Measurements from ENCODE around the gene TRMT6. TPM values are rescaled to one million over a fixed set of nuclear protein-coding genes. Genes with fewer than 3 reads are reported as not detected.

TRMT6 gene
- polyA plus RNA-seq, 2 of the 4 experiments (the other 2 are of a cell fraction) = 37.4 to 43.1 TPM

GRCh38 chr20:5991623-5992441, 41.5 kb upstream of the TRMT6 start:
- ChIA-PET CTCF (interaction anchor here (0.8 to 1.1 kb wide), 4 partner anchors 52 to 462 kb away, joined by 3 to 4 read pairs (median 4); no protein-coding TSS in a partner anchor), POLR2A (interaction anchor here (0.6 to 0.9 kb wide), 2 partner anchors 16 to 44 kb away, joined by 3 read pairs; no protein-coding TSS in a partner anchor)
- Histone ChIP-seq H3K4me2 (peak overlapping the region; percentile 3; the same call in 1 of the 3 replicates), H3K27ac (no peak overlapping the region), H3K4me3 (no peak overlapping the region), H3K4me1 (peaks cover 17% of the 10 kb centered on the region), H3K9me3 (no peaks in the 10 kb centered on the region)
- 55% methylated on average over 2 of the region's 2 CpGs for WGBS (ENCODE audit: missing lambda C conversion rate)
- TF ChIP-seq PHF8 (IDR thresholded peaks at IDR 0.05; ENCODE audit: borderline replicate concordance, low read depth) = no peak
- TF ChIP-seq HDAC2 (IDR thresholded peaks at IDR 0.05) = no peak
- TF ChIP-seq ZNF302 (CRISPR knock-in tag; IDR thresholded peaks at IDR 0.05) = no peak
- no peak for TF ChIP-seq EHMT2 (IDR thresholded peaks at IDR 0.05; ENCODE audit: low read depth)
- TF ChIP-seq JUNB (IDR thresholded peaks at IDR 0.05) = no peak
- TF ChIP-seq EHF (CRISPR knock-in tag; IDR thresholded peaks at IDR 0.05) = no peak
- no peak for TF ChIP-seq ZSCAN20 (CRISPR knock-in tag; IDR thresholded peaks at IDR 0.05)
- no peak for TF ChIP-seq RFX5 (IDR thresholded peaks at IDR 0.05)
- TF ChIP-seq MAZ (IDR thresholded peaks at IDR 0.05; ENCODE audit: borderline replicate concordance, low read depth, low read length) = no peak
- no peak for TF ChIP-seq CHD4 (IDR thresholded peaks at IDR 0.05; ENCODE audit: borderline replicate concordance)
- no peak for TF ChIP-seq USF2 (IDR thresholded peaks at IDR 0.05)
- TF ChIP-seq KDM1A (IDR thresholded peaks at IDR 0.05; ENCODE audit: low read depth) = no peak
- TF ChIP-seq ZC3H11A (IDR thresholded peaks at IDR 0.05) = no peak
- TF ChIP-seq ZFP36 (IDR thresholded peaks at IDR 0.05; ENCODE audit: borderline replicate concordance, partially characterized antibody) = no peak
- TF ChIP-seq SREBF2 (IDR thresholded peaks at IDR 0.05) = no peak
- TF ChIP-seq FOSB (CRISPR knock-in tag; IDR thresholded peaks at IDR 0.05) = no peak
- no peak for TF ChIP-seq POLR2AphosphoS2 (conservative IDR thresholded peaks at IDR 0.05; ENCODE audit: low read length)
- no peak for TF ChIP-seq ESRRA (IDR thresholded peaks at IDR 0.05; ENCODE audit: borderline replicate concordance, low read length)
- TF ChIP-seq HOXB5 (CRISPR knock-in tag; IDR thresholded peaks at IDR 0.05) = no peak
- DNase-seq (ENCODE audit: low read depth in 1 of 2, low spot score in 1 of 2) (peak in 1 of 2 experiments; percentile 41), ATAC-seq (peak; percentile 57 to 67; a peak in 4 of 6 replicates), FAIRE-seq (peak; percentile 97)

DNA sequence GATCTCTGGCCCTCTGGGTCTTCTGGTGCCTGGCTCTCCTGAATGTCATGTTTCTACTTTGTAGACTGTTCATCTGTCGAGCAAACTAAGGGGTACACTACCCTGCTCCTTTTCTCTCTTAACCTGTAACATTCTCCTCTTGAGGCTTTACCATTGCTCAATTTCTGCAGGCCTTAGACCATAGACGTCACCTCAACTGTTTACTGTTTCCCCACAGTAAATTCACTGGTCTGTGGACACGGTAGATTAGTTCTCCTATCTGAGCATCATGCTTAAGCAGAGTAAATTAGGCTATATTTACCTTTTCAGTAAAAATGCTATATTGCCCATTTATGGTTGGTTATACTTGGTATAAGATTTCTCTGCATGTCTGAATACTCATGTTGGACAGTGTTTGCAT, 40.6 kb upstream of the TRMT6 start:
- Histone ChIP-seq H3K27ac (0 out of 6 replicates have a peak overlapping the region, but pooled peaks of 1 of the 2 experiments have one; percentile 1), H3K4me1 (peaks cover 17% of the 10 kb centered on the region), H3K4me2 (no peak overlapping the region), H3K4me3 (no peak overlapping the region), H3K9me3 (no peaks in the 10 kb centered on the region)
- 81% methylated on average over 3 of the region's 3 CpGs for WGBS (ENCODE audit: missing lambda C conversion rate)
- DNase-seq (ENCODE audit: low read depth in 1 of 2, low spot score in 1 of 2) (no peak), ATAC-seq (no peak), FAIRE-seq (no peak)
- CTCF ChIA-PET = no interaction called here
- TF ChIP-seq EHF (CRISPR knock-in tag; IDR thresholded peaks at IDR 0.05) = no peak
- no peak for TF ChIP-seq HOXB5 (CRISPR knock-in tag; IDR thresholded peaks at IDR 0.05)
- no peak for TF ChIP-seq SMC3 (IDR thresholded peaks at IDR 0.05)
- no peak for TF ChIP-seq ZNF302 (CRISPR knock-in tag; IDR thresholded peaks at IDR 0.05)
- no peak for TF ChIP-seq HOXA7 (CRISPR knock-in tag; IDR thresholded peaks at IDR 0.05)
- TF ChIP-seq FOSL2 (IDR thresholded peaks at IDR 0.05) = no peak
- TF ChIP-seq FOSL2 (CRISPR knock-in tag; IDR thresholded peaks at IDR 0.05) = no peak
- no peak for TF ChIP-seq CBX2 (IDR thresholded peaks at IDR 0.05; ENCODE audit: borderline replicate concordance, low read depth)
- TF ChIP-seq FOSB (CRISPR knock-in tag; IDR thresholded peaks at IDR 0.05) = no peak
- no peak for TF ChIP-seq HDAC2 (IDR thresholded peaks at IDR 0.05)
- TF ChIP-seq CEBPB (IDR thresholded peaks at IDR 0.05) = no peak
- TF ChIP-seq NPAS2 (CRISPR knock-in tag; IDR thresholded peaks at IDR 0.05; ENCODE audit: borderline replicate concordance) = no peak
- TF ChIP-seq RCOR1 (IDR thresholded peaks at IDR 0.05; ENCODE audit: low read depth, low read length) = no peak
- POLR2A ChIA-PET = no interaction called here

Data from A549 (cell line).